GM21619 (cell line): ENCODE results near the gene OSCAR.

Source experiments
- ATAC-seq: cut with Tn5 transposase; IDR thresholded peaks from one replicate; pipeline ENCODE4 v1.9.1; 2021; ENCODE audit not compliant: unreplicated experiment

The OSCAR gene

GRCh38 chr19:54100561-54100960, at the start of gene OSCAR:
Gene OSCAR, minus strand, starts transcription at chr19:54100803. Its CDS starts 11 bp downstream, at chr19:54100792.
- ATAC-seq: no peak

- ATAC-seq: no peak
Measured at GRCh38 chr19:54149021-54149812, 48.6 kb upstream of the OSCAR start.

- ATAC-seq: no peak
Measured at GRCh38 chr19:54148158-54148557, 47.6 kb upstream of the OSCAR start.

GRCh38 chr19:54147676-54148075, 47.1 kb upstream of the OSCAR start:
- ATAC-seq: no peak

GRCh38 chr19:54145541-54146158, 45.0 kb upstream of the OSCAR start:
- no peak for ATAC-seq

- no peak for ATAC-seq
Measured at GRCh38 chr19:54142166-54142780, 41.7 kb upstream of the OSCAR start.

- no peak for ATAC-seq
Measured at GRCh38 chr19:54141356-54141755, 40.8 kb upstream of the OSCAR start.

- no peak for ATAC-seq
Measured at GRCh38 chr19:54138489-54139256, 38.1 kb upstream of the OSCAR start.

- no peak for ATAC-seq
Measured at GRCh38 chr19:54137699-54138488, 37.3 kb upstream of the OSCAR start, which contains the start of gene CNOT3. Gene CNOT3, plus strand, starts transcription at chr19:54137762. Its CDS starts 5,217 bp downstream, at chr19:54142979.

GRCh38 chr19:54136864-54137698, 36.5 kb upstream of the OSCAR start:
- ATAC-seq: peak; percentile 69

GRCh38 chr19:54136086-54136863, 35.7 kb upstream of the OSCAR start:
- ATAC-seq: no peak

- ATAC-seq: no peak
Measured at GRCh38 chr19:54133957-54134590, 33.5 kb upstream of the OSCAR start.

GRCh38 chr19:54133312-54133956, 32.8 kb upstream of the OSCAR start:
- no peak for ATAC-seq

- no peak for ATAC-seq
Measured at GRCh38 chr19:54129617-54129996, 29.0 kb upstream of the OSCAR start.

GRCh38 chr19:54128796-54129616, 28.4 kb upstream of the OSCAR start:
- ATAC-seq: no peak

- no peak for ATAC-seq
Measured at GRCh38 chr19:54128441-54128725, 27.8 kb upstream of the OSCAR start.
